Measurements from ENCODE around the gene TBX4.
A peak's percentile ranks its signal among the peaks of the same experiment; 100 is the strongest.

DNA sequence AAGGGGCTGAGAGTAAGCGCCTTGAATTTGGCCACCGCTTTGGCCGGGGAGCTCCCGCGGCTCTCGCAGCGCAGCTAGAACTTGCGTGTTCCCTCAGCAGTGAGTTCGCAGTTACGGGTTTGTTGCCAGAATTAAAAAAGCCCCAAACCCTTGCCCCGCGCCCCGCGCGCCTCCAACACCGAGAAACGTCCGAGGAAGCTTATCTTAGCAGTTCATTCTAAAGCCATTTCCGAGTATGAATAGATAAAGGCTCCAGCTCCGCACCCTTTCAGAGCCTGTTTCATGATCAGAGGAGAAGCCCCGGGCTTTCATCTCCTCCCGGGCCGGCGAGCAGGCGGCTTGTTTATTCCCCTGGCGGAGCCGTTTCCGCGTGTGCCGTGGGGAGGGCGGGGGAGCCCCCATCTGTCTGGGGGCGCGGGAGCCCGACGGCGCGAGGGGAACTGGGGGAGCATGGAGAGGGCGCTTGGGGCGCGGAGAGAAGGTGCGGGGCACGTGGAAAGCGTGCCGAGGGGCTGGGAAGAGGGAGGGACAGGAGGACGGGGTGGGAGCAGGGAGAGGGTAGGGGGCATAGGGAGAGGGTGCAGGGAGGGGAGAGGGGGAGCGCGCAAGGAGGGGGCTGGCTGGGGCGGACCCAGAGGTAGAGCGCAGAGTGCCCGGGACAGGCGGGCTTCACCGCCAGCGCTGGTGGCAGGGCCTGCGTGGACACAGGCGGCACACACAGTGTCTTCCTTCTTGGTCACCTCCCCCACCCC lies 9.9 kb downstream of the TBX4 start:
- TF ChIP-seq, protein P1, sequence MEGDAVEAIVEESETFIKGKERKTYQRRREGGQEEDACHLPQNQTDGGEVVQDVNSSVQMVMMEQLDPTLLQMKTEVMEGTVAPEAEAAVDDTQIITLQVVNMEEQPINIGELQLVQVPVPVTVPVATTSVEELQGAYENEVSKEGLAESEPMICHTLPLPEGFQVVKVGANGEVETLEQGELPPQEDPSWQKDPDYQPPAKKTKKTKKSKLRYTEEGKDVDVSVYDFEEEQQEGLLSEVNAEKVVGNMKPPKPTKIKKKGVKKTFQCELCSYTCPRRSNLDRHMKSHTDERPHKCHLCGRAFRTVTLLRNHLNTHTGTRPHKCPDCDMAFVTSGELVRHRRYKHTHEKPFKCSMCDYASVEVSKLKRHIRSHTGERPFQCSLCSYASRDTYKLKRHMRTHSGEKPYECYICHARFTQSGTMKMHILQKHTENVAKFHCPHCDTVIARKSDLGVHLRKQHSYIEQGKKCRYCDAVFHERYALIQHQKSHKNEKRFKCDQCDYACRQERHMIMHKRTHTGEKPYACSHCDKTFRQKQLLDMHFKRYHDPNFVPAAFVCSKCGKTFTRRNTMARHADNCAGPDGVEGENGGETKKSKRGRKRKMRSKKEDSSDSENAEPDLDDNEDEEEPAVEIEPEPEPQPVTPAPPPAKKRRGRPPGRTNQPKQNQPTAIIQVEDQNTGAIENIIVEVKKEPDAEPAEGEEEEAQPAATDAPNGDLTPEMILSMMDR (optimal IDR thresholded peaks at IDR 0.05 in 1 of 3, IDR thresholded peaks at IDR 0.05 in 1 of 3, conservative IDR thresholded peaks at IDR 0.05 in 1 of 3; ENCODE audit: extremely low read depth in 1 of 3, insufficient read depth in 2 of 3, low read length in 3 of 3): no peak
- peak; percentile 43 for TF ChIP-seq EZH2 (IDR thresholded peaks at IDR 0.05; ENCODE audit: low read length)
